ENCODE measurements around the gene TRMO. TPM values are rescaled to one million over a fixed set of nuclear protein-coding genes. Genes with fewer than 3 reads are reported as not detected.

Gene TRMO
- total and polyA plus RNA-seq, 9 of the 15 experiments (the other 6 are each of a cell fraction or from before 2014, with no cell fraction given): 5.6 to 22.4 (median 16.2) TPM

DNA sequence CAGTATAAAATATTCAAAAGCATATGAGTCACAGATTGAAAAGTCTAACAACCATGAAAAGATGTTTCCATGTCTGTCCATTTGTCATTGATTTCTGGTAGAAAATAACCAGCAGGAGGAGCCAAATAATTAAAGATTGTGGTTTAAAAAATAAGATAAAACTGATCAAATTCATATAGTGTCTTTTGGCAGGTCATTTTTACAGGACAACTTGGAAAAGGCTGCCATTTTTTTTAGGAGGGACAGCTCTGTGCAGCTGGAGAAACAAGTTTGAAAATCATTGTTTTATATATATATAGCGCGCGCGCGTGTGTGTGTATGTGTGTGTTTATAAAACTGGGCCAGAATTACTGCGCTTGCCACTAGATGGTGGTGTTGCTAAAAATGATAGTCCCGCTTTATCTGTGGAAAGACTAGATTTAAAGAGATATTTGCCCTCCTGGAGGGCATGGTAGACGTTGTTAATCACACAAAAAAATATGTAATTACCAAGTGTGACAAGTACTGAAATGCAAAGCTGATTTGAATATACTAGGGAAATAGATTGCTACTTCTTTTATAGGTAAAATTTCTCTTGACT is 1.3 kb upstream of the TRMO start (continued):
- TF ChIP-seq, protein P1, sequence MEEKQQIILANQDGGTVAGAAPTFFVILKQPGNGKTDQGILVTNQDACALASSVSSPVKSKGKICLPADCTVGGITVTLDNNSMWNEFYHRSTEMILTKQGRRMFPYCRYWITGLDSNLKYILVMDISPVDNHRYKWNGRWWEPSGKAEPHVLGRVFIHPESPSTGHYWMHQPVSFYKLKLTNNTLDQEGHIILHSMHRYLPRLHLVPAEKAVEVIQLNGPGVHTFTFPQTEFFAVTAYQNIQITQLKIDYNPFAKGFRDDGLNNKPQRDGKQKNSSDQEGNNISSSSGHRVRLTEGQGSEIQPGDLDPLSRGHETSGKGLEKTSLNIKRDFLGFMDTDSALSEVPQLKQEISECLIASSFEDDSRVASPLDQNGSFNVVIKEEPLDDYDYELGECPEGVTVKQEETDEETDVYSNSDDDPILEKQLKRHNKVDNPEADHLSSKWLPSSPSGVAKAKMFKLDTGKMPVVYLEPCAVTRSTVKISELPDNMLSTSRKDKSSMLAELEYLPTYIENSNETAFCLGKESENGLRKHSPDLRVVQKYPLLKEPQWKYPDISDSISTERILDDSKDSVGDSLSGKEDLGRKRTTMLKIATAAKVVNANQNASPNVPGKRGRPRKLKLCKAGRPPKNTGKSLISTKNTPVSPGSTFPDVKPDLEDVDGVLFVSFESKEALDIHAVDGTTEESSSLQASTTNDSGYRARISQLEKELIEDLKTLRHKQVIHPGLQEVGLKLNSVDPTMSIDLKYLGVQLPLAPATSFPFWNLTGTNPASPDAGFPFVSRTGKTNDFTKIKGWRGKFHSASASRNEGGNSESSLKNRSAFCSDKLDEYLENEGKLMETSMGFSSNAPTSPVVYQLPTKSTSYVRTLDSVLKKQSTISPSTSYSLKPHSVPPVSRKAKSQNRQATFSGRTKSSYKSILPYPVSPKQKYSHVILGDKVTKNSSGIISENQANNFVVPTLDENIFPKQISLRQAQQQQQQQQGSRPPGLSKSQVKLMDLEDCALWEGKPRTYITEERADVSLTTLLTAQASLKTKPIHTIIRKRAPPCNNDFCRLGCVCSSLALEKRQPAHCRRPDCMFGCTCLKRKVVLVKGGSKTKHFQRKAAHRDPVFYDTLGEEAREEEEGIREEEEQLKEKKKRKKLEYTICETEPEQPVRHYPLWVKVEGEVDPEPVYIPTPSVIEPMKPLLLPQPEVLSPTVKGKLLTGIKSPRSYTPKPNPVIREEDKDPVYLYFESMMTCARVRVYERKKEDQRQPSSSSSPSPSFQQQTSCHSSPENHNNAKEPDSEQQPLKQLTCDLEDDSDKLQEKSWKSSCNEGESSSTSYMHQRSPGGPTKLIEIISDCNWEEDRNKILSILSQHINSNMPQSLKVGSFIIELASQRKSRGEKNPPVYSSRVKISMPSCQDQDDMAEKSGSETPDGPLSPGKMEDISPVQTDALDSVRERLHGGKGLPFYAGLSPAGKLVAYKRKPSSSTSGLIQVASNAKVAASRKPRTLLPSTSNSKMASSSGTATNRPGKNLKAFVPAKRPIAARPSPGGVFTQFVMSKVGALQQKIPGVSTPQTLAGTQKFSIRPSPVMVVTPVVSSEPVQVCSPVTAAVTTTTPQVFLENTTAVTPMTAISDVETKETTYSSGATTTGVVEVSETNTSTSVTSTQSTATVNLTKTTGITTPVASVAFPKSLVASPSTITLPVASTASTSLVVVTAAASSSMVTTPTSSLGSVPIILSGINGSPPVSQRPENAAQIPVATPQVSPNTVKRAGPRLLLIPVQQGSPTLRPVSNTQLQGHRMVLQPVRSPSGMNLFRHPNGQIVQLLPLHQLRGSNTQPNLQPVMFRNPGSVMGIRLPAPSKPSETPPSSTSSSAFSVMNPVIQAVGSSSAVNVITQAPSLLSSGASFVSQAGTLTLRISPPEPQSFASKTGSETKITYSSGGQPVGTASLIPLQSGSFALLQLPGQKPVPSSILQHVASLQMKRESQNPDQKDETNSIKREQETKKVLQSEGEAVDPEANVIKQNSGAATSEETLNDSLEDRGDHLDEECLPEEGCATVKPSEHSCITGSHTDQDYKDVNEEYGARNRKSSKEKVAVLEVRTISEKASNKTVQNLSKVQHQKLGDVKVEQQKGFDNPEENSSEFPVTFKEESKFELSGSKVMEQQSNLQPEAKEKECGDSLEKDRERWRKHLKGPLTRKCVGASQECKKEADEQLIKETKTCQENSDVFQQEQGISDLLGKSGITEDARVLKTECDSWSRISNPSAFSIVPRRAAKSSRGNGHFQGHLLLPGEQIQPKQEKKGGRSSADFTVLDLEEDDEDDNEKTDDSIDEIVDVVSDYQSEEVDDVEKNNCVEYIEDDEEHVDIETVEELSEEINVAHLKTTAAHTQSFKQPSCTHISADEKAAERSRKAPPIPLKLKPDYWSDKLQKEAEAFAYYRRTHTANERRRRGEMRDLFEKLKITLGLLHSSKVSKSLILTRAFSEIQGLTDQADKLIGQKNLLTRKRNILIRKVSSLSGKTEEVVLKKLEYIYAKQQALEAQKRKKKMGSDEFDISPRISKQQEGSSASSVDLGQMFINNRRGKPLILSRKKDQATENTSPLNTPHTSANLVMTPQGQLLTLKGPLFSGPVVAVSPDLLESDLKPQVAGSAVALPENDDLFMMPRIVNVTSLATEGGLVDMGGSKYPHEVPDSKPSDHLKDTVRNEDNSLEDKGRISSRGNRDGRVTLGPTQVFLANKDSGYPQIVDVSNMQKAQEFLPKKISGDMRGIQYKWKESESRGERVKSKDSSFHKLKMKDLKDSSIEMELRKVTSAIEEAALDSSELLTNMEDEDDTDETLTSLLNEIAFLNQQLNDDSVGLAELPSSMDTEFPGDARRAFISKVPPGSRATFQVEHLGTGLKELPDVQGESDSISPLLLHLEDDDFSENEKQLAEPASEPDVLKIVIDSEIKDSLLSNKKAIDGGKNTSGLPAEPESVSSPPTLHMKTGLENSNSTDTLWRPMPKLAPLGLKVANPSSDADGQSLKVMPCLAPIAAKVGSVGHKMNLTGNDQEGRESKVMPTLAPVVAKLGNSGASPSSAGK (IDR thresholded peaks at IDR 0.05): no peak; the same call in 1 of the 2 replicates
- TF ChIP-seq, protein P2, sequence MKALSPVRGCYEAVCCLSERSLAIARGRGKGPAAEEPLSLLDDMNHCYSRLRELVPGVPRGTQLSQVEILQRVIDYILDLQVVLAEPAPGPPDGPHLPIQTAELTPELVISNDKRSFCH (CRISPR knock-in tag; IDR thresholded peaks at IDR 0.05): no peak
- TF ChIP-seq, protein P2 (tag; IDR thresholded peaks at IDR 0.05): no peak
- TF ChIP-seq BRD9 (IDR thresholded peaks at IDR 0.05; ENCODE audit: low read depth, partially characterized antibody): peak; percentile 99
- TF ChIP-seq, protein P3, sequence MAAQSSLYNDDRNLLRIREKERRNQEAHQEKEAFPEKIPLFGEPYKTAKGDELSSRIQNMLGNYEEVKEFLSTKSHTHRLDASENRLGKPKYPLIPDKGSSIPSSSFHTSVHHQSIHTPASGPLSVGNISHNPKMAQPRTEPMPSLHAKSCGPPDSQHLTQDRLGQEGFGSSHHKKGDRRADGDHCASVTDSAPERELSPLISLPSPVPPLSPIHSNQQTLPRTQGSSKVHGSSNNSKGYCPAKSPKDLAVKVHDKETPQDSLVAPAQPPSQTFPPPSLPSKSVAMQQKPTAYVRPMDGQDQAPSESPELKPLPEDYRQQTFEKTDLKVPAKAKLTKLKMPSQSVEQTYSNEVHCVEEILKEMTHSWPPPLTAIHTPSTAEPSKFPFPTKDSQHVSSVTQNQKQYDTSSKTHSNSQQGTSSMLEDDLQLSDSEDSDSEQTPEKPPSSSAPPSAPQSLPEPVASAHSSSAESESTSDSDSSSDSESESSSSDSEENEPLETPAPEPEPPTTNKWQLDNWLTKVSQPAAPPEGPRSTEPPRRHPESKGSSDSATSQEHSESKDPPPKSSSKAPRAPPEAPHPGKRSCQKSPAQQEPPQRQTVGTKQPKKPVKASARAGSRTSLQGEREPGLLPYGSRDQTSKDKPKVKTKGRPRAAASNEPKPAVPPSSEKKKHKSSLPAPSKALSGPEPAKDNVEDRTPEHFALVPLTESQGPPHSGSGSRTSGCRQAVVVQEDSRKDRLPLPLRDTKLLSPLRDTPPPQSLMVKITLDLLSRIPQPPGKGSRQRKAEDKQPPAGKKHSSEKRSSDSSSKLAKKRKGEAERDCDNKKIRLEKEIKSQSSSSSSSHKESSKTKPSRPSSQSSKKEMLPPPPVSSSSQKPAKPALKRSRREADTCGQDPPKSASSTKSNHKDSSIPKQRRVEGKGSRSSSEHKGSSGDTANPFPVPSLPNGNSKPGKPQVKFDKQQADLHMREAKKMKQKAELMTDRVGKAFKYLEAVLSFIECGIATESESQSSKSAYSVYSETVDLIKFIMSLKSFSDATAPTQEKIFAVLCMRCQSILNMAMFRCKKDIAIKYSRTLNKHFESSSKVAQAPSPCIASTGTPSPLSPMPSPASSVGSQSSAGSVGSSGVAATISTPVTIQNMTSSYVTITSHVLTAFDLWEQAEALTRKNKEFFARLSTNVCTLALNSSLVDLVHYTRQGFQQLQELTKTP (IDR thresholded peaks at IDR 0.05; ENCODE audit: low read depth in 1 of 2, partially characterized antibody in 2 of 2): peak in 1 of 2 experiments; percentile 72
- TF ChIP-seq MECOM (CRISPR knock-in tag; IDR thresholded peaks at IDR 0.05): no peak
- TF ChIP-seq, protein P4, sequence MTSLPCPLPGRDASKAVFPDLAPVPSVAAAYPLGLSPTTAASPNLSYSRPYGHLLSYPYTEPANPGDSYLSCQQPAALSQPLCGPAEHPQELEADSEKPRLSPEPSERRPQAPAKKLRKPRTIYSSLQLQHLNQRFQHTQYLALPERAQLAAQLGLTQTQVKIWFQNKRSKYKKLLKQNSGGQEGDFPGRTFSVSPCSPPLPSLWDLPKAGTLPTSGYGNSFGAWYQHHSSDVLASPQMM (CRISPR knock-in tag; IDR thresholded peaks at IDR 0.05): no peak
- TF ChIP-seq, protein P5, sequence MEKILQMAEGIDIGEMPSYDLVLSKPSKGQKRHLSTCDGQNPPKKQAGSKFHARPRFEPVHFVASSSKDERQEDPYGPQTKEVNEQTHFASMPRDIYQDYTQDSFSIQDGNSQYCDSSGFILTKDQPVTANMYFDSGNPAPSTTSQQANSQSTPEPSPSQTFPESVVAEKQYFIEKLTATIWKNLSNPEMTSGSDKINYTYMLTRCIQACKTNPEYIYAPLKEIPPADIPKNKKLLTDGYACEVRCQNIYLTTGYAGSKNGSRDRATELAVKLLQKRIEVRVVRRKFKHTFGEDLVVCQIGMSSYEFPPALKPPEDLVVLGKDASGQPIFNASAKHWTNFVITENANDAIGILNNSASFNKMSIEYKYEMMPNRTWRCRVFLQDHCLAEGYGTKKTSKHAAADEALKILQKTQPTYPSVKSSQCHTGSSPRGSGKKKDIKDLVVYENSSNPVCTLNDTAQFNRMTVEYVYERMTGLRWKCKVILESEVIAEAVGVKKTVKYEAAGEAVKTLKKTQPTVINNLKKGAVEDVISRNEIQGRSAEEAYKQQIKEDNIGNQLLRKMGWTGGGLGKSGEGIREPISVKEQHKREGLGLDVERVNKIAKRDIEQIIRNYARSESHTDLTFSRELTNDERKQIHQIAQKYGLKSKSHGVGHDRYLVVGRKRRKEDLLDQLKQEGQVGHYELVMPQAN (IDR thresholded peaks at IDR 0.05; ENCODE audit: borderline replicate concordance): 0 out of 2 replicates have a peak, but pooled peaks have one; percentile 12
